ENCODE data around the gene KIAA1614.

GRCh38 chr1:180976732-180977357, 64.1 kb downstream of the KIAA1614 start:
- TF ChIP-seq CTCF (IDR thresholded peaks at IDR 0.05) (no peak), POLR2A (IDR thresholded peaks at IDR 0.05) (no peak), POLR2AphosphoS5 (IDR thresholded peaks at IDR 0.05) (no peak)

All from breast epithelium (tissue), 3 donors.